B cell (primary cell): ENCODE measurements around the gene PANK1. TPM values are rescaled to one million over a fixed set of nuclear protein-coding genes. Genes with fewer than 3 reads are reported as not detected.

Source experiments
- ATAC-seq: fragments of 200-7000 bp; cut with Tn5 transposase; one replicate; pipeline ENCODE4 v1.10.0; 2021; ENCODE audit warnings: low read depth, mild to moderate bottlenecking, moderate number of reproducible peaks, moderate library complexity
- CTCF ChIA-PET: fragments of 350-600 bp; sonication (Branson Sonifier 250); formaldehyde crosslinking; loops from one replicate; lab custom pipeline; 2021; ENCODE audit warnings: antibody characterized with exemption, inconsistent platforms; lab: Charles Lee
- POLR2A ChIA-PET: fragments of 350-600 bp; sonication (Branson Sonifier 250); formaldehyde crosslinking; loops from one replicate; lab custom pipeline; 2021; ENCODE audit warnings: antibody characterized with exemption; lab: Charles Lee
- DNase-seq: peaks from one replicate; pipeline ENCODE4 v3.0.0; 2013
- H2AFZ ChIP-seq: 2 replicates; pipeline ENCODE4 v1.6.1; 2012; ENCODE audit warnings: mild to moderate bottlenecking, low read depth, low read length; ENCODE audit not compliant: insufficient read depth, poor library complexity, severe bottlenecking
- H3K27ac ChIP-seq, 2 donors: 1 replicate in 1 of 2; 2 replicates in 1 of 2; pipeline ENCODE4 v1.5.1; 2012 to 2013; ENCODE audit warnings: low read length in 2 of 2, mild to moderate bottlenecking in 2 of 2, moderate library complexity in 1 of 2
- H3K27me3 ChIP-seq, 4 experiments: fragments of 200-600 bp in 1 of 4; sonication (generic) in 1 of 4; replicated peaks in 1 of 4; 1 replicate in 2 of 4; 2 replicates in 2 of 4; pipeline versions ENCODE4 v1.6.1 to v1.7.0; 2013 to 2016; ENCODE audit warnings: low read length in 3 of 4, mild to moderate bottlenecking in 2 of 4, mixed read lengths in 1 of 4, moderate library complexity in 1 of 4; ENCODE audit not compliant: insufficient read depth in 4 of 4, control insufficient read depth in 3 of 4; ENCODE audit errors: control extremely low read depth in 1 of 4
- H3K36me3 ChIP-seq, 2 experiments: replicated peaks in 1 of 2; 1 replicate in 1 of 2; 2 replicates in 1 of 2; pipeline versions ENCODE4 v1.6.1 to v1.7.1; 2013; ENCODE audit warnings: low read length in 1 of 2; ENCODE audit not compliant: insufficient read depth in 2 of 2, control insufficient read depth in 1 of 2; ENCODE audit errors: control extremely low read depth in 1 of 2, extremely low read depth in 1 of 2
- H3K4me1 ChIP-seq, 2 donors: fragments of 200-600 bp in 1 of 2; sonication (generic) in 1 of 2; 1 replicate in 1 of 2; 2 replicates in 1 of 2; pipeline versions ENCODE4 v1.5.1 to v1.6.1; 2013 to 2017; ENCODE audit warnings: low read length in 2 of 2; ENCODE audit not compliant: control insufficient read depth in 2 of 2, insufficient read depth in 2 of 2
- H3K4me2 ChIP-seq: replicated peaks from 2 replicates; pipeline ENCODE3; 2012; ENCODE audit warnings: mild to moderate bottlenecking, low read depth, low read length; ENCODE audit not compliant: poor library complexity, severe bottlenecking
- H3K4me3 ChIP-seq, 5 experiments: fragments of 200-600 bp in 1 of 5; sonication (generic) in 1 of 5; 1 replicate in 3 of 5; 2 replicates in 2 of 5; pipeline versions ENCODE4 v1.5.1 to v1.7.0; 2011 to 2016; ENCODE audit warnings: low read length in 4 of 5, mild to moderate bottlenecking in 4 of 5, low read depth in 2 of 5, control low read depth in 1 of 5, moderate library complexity in 1 of 5; ENCODE audit not compliant: insufficient read depth in 1 of 5; ENCODE audit errors: control extremely low read depth in 1 of 5, extremely low read depth in 1 of 5
- H3K79me2 ChIP-seq: fragments of 200-600 bp; sonication (generic); one replicate; pipeline ENCODE4 v1.6.0; 2016; ENCODE audit warnings: low read length; ENCODE audit not compliant: control insufficient read depth, insufficient read depth
- H3K9ac ChIP-seq: fragments of 200-600 bp; sonication (generic); 2 replicates; pipeline ENCODE4 v1.6.1; 2017; ENCODE audit warnings: mild to moderate bottlenecking, low read length, moderate library complexity
- H3K9me3 ChIP-seq, 3 donors: one replicate each; pipeline versions ENCODE4 v1.6.1 to v1.7.1; 2013; ENCODE audit warnings: low read length in 2 of 3; ENCODE audit not compliant: control insufficient read depth in 2 of 3, insufficient read depth in 1 of 3; ENCODE audit errors: control extremely low read depth in 1 of 3
- H4K20me1 ChIP-seq: 2 replicates; pipeline ENCODE4 v1.6.0; 2012; ENCODE audit warnings: mild to moderate bottlenecking, low read length; ENCODE audit not compliant: insufficient read depth, control insufficient read depth, poor library complexity, severe bottlenecking
- H3K27ac Mint-ChIP-seq: one replicate; pipeline ENCODE4 v1.8.0; 2021; ENCODE audit warnings: mixed read lengths
- H3K27me3 Mint-ChIP-seq: one replicate; pipeline ENCODE4 v1.8.0; 2021; ENCODE audit warnings: mixed read lengths
- H3K4me1 Mint-ChIP-seq: one replicate; pipeline ENCODE4 v1.8.0; 2021; ENCODE audit warnings: mixed read lengths
- H3K4me3 Mint-ChIP-seq: one replicate; pipeline ENCODE4 v1.8.0; 2021; ENCODE audit warnings: mixed read lengths
- H3K9me3 Mint-ChIP-seq: one replicate; pipeline ENCODE4 v1.8.0; 2022; ENCODE audit warnings: mixed read lengths; ENCODE audit not compliant: insufficient read depth
- CTCF ChIP-seq: fragments of 200-600 bp; IDR thresholded peaks from one replicate; pipeline ENCODE4 v1.8.0; 2022; ENCODE audit warnings: antibody characterized with exemption, mild to moderate bottlenecking
- EZH2 ChIP-seq: IDR thresholded peaks from 2 replicates; pipeline ENCODE4 v1.6.1; 2012; ENCODE audit warnings: borderline replicate concordance, low read depth, mild to moderate bottlenecking, moderate library complexity, low read length; ENCODE audit not compliant: insufficient read depth, poor library complexity, severe bottlenecking
- WGBS: methylation state at CpG from one replicate; pipeline ENCODE4 v1.1.5; 2013; ENCODE audit warnings: missing lambda C conversion rate; ENCODE audit not compliant: insufficient coverage; 5-methylcytosine and 5-hydroxymethylcytosine counted together
- intact Hi-C: fragments of 100-400 bp; cut with micrococcal nuclease; formaldehyde crosslinking; loops from one replicate; pipeline ENCODE4 v1.10.0; 2022
- polyA plus RNA-seq: library from polyadenylated mRNA; depleted of rRNA; stranded (reverse); fragments of >200 nt; gene quantifications from 2 replicates; pipeline ENCODE4 v1.2.3, GENCODE V29; 2012
- total RNA-seq, 2 donors: library from RNA; stranded (reverse); fragments of 120-200 nt in 1 of 2; gene quantifications; 1 replicate in 1 of 2; 2 replicates in 1 of 2; pipeline versions ENCODE4 v1.2.3 to v1.2.4, GENCODE V29; 2013 to 2022

PANK1 gene
- total and polyA plus RNA-seq, 2 donors (not counting 1 experiment from before 2014, with no cell fraction given): 0.31 to 2.9 TPM

- Mint-ChIP-seq H3K4me1 (peaks cover 4% of the 10 kb centered on the region), H3K27me3 (no peaks in the 10 kb centered on the region), H3K27ac (no peak overlapping the region), H3K9me3 (no peaks in the 10 kb centered on the region), H3K4me3 (no peak overlapping the region)
- Histone ChIP-seq H3K4me2 (no peak overlapping the region), H2AFZ (no peak overlapping the region), H3K4me1 (peaks cover 5 to 7% of the 10 kb centered on the region in 2 donors), H3K27ac (no peak overlapping the region), H4K20me1 (no peaks in the 10 kb centered on the region), H3K79me2 (no peaks in the 10 kb centered on the region), H3K9me3 (no peaks in the 10 kb centered on the region), H3K9ac (no peak overlapping the region), H3K36me3 (no peaks in the 10 kb centered on the region), H3K27me3 (no peaks in the 10 kb centered on the region), H3K4me3 (no peak overlapping the region)
- WGBS: no CpG with 5 or more reads among the region's 1 CpG
- DNase-seq (no peak), ATAC-seq (no peak)
- ChIA-PET POLR2A (no interaction called here), CTCF (no interaction called here)
- no peak for TF ChIP-seq EZH2
- TF ChIP-seq CTCF: no peak
- intact Hi-C loops: loop anchor here (5.0 kb wide), 2 partner anchors 388 to 1232 kb away; partner anchors contain the start of genes LIPA and RPP30
These were observed 4.8 kb downstream of the PANK1 start for GRCh38 chr10:89640241-89640640.

DNA sequence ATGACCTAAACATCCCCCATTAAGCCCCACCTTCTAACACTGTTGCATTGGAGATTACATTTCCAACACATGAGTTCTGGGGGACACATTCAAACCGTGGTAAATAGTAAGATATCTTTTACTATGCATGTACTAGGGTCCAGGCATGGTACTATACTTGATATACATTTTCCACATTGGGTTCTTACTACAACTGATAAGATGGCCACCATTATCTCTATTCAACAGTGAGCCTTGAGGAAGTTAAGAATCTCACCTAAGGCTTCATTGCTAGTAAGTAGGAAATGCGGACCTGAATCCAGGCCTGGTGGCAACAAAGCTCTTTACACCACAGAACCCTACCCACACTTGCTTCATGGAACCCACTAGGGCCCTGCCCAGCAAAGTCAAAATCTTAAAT lies 5.7 kb downstream of the PANK1 start:
- no peak overlapping the region for H2AFZ ChIP-seq
- H3K27ac Mint-ChIP-seq: no peak overlapping the region
- no peaks in the 10 kb centered on the region for H3K36me3 ChIP-seq
- H3K4me3 ChIP-seq: no peak overlapping the region
- POLR2A ChIA-PET: no interaction called here
- H3K79me2 ChIP-seq: no peaks in the 10 kb centered on the region
- no peaks in the 10 kb centered on the region for H3K9me3 ChIP-seq
- no peak overlapping the region for H3K4me2 ChIP-seq
- 83% methylated on average over 1 of the region's 2 CpGs for WGBS
- H3K4me1 ChIP-seq: peaks cover 5 to 7% of the 10 kb centered on the region in 2 donors
- no peak overlapping the region for H3K4me3 Mint-ChIP-seq
- H3K27me3 ChIP-seq: no peaks in the 10 kb centered on the region
- H3K27ac ChIP-seq: no peak overlapping the region
- H3K4me1 Mint-ChIP-seq: peaks cover 2% of the 10 kb centered on the region
- no peaks in the 10 kb centered on the region for H3K27me3 Mint-ChIP-seq
- no peak for ATAC-seq
- no peaks in the 10 kb centered on the region for H4K20me1 ChIP-seq
- CTCF ChIA-PET: no interaction called here
- intact Hi-C loops: no loop called here
- H3K9ac ChIP-seq: no peak overlapping the region
- H3K9me3 Mint-ChIP-seq: no peaks in the 10 kb centered on the region
- no peak for DNase-seq
- no peak for TF ChIP-seq CTCF
- no peak for TF ChIP-seq EZH2
